Measurements from ENCODE around the gene ALDH1L2. TPM values are rescaled to one million over a fixed set of nuclear protein-coding genes. Genes with fewer than 3 reads are reported as not detected.

Gene ALDH1L2
- total RNA-seq, 1 experiment from 2014 or later: 26.1 TPM

DNA sequence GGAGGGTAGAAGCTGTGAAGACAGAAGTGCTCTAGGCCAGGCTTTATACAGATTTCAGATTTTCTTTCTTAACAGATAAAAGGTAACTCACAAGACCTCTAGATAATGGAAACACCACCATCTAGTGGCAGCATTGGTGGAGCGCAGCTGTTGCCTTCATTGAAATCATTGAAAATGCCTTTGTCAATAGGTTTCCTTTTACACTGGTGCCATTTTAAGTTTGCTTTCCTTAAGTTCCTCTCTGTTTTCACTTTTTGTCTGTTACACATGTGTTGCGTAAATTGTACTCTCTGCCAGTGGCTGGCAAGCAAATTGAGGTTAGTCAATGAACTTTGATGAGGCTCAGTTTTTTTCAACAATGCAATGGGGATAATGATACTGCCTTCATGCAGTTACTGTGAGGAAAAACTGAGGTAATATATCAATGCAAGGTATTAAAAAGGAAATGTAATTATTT, 31.1 kb downstream of the ALDH1L2 start:
- Histone ChIP-seq H3K4me3 (ENCODE audit: low read depth, low read length) (no peak overlapping the region), H3K36me3 (ENCODE audit: control insufficient read depth, insufficient read depth, low read length) (no peaks in the 10 kb centered on the region), H3K4me1 (no peaks in the 10 kb centered on the region), H3K27me3 (replicated peaks; ENCODE audit: control insufficient read depth, insufficient read depth, low read length) (no peaks in the 10 kb centered on the region; the same call in 1 of the 2 replicates), H3K9me3 (peaks cover 12% of the 10 kb centered on the region)
- ChIA-PET CTCF (interaction anchor here (0.6 to 1.6 kb wide), 3 partner anchors 47 to 673 kb away, joined by 3 to 15 read pairs (median 3); no protein-coding TSS in a partner anchor), POLR2A (no interaction called here)
- peak; percentile 59 to 71 for DNase-seq
- Mint-ChIP-seq H3K36me3 (ENCODE audit: insufficient read depth, unreplicated experiment) (peaks cover 29% of the 10 kb centered on the region), H3K27me3 (ENCODE audit: insufficient read depth, unreplicated experiment) (no peaks in the 10 kb centered on the region), H3K4me1 (ENCODE audit: low read depth, unreplicated experiment) (no peaks in the 10 kb centered on the region), H3K4me3 (ENCODE audit: unreplicated experiment) (no peak overlapping the region), H3K27ac (ENCODE audit: unreplicated experiment) (no peak overlapping the region), H3K9me3 (ENCODE audit: unreplicated experiment) (peaks cover 24% of the 10 kb centered on the region)
- intact Hi-C loops (cut with micrococcal nuclease; ENCODE audit: unreplicated experiment): loop anchor here (1.0 to 10.0 kb wide), 6 partner anchors 66 to 852 kb away; partner anchors contain the start of gene NOPCHAP1
- no TSS peak for BruUV-seq (replicated peaks)
- TF ChIP-seq, protein P1, sequence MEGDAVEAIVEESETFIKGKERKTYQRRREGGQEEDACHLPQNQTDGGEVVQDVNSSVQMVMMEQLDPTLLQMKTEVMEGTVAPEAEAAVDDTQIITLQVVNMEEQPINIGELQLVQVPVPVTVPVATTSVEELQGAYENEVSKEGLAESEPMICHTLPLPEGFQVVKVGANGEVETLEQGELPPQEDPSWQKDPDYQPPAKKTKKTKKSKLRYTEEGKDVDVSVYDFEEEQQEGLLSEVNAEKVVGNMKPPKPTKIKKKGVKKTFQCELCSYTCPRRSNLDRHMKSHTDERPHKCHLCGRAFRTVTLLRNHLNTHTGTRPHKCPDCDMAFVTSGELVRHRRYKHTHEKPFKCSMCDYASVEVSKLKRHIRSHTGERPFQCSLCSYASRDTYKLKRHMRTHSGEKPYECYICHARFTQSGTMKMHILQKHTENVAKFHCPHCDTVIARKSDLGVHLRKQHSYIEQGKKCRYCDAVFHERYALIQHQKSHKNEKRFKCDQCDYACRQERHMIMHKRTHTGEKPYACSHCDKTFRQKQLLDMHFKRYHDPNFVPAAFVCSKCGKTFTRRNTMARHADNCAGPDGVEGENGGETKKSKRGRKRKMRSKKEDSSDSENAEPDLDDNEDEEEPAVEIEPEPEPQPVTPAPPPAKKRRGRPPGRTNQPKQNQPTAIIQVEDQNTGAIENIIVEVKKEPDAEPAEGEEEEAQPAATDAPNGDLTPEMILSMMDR (IDR thresholded peaks at IDR 0.05; ENCODE audit: insufficient read depth in 1 of 2, low read depth in 1 of 2, low read length in 1 of 2, severe bottlenecking in 1 of 2, unreplicated experiment in 1 of 2): peak; percentile 76 to 87

DNA sequence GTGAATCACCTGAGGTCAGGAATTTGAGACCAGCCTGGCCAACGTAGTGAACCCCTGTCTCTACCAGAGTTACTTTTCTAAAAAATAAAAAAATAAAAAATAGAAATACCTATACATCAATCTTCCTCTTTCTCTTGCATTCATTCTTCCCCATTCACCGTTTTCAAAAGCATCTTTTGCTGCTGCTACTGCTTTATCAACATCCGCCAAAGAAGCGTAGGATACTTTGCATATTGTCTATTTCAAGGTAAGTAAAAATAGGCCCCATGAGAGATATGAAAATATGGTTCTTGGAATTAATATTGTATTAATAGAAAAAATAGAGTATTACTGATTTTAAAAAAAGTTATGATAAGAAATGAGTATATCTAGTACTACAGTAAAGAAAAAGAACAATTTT, 32.3 kb downstream of the ALDH1L2 start:
- Histone ChIP-seq H3K4me1 (no peaks in the 10 kb centered on the region), H3K36me3 (ENCODE audit: control insufficient read depth, insufficient read depth, low read length) (no peaks in the 10 kb centered on the region), H3K27me3 (replicated peaks; ENCODE audit: control insufficient read depth, insufficient read depth, low read length) (no peaks in the 10 kb centered on the region), H3K9me3 (peaks cover 12% of the 10 kb centered on the region), H3K4me3 (ENCODE audit: low read depth, low read length) (no peak overlapping the region)
- Mint-ChIP-seq H3K9me3 (ENCODE audit: unreplicated experiment) (peaks cover 23% of the 10 kb centered on the region), H3K4me1 (ENCODE audit: low read depth, unreplicated experiment) (no peaks in the 10 kb centered on the region), H3K4me3 (ENCODE audit: unreplicated experiment) (no peak overlapping the region), H3K27me3 (ENCODE audit: insufficient read depth, unreplicated experiment) (no peaks in the 10 kb centered on the region), H3K36me3 (ENCODE audit: insufficient read depth, unreplicated experiment) (peaks cover 33% of the 10 kb centered on the region), H3K27ac (ENCODE audit: unreplicated experiment) (no peak overlapping the region)
- TF ChIP-seq, protein P1 (IDR thresholded peaks at IDR 0.05; ENCODE audit: insufficient read depth in 1 of 2, low read depth in 1 of 2, low read length in 1 of 2, severe bottlenecking in 1 of 2, unreplicated experiment in 1 of 2): no peak
- POLR2A ChIA-PET: no interaction called here
- no TSS peak for BruUV-seq (replicated peaks)
- no peak for DNase-seq
- CTCF ChIA-PET: interaction anchor here (1.6 kb wide), 1 partner anchor 670 kb away, joined by 15 read pairs; no protein-coding TSS in a partner anchor
- intact Hi-C loops (cut with micrococcal nuclease; ENCODE audit: unreplicated experiment): loop anchor here (2.0 to 10.0 kb wide), 3 partner anchors 65 to 851 kb away; partner anchors contain the start of gene NOPCHAP1

DNA sequence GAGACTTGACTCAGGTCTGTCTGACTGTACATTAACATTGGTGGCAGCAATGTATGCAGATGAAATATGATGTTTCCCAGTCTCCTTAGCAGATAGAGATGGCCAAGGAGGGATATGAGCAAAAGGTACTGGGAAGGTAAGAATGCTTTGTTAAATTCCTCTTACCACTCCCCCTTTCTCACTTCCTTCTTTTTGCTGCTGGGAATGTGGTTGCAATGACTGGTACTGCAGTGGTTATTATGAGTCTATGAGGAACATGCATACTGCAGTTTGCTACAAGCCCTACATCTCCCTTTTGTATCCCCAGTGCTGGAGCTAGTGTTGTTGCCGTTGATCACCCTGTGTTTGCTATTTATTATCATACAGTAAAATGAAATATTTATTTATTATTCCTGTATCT, 35.9 kb downstream of the ALDH1L2 start:
- H3K4me1 ChIP-seq: no peaks in the 10 kb centered on the region
- intact Hi-C loops (cut with micrococcal nuclease; ENCODE audit: unreplicated experiment): no loop called here
- no peaks in the 10 kb centered on the region for H3K36me3 ChIP-seq (ENCODE audit: control insufficient read depth, insufficient read depth, low read length)
- H3K4me1 Mint-ChIP-seq (ENCODE audit: low read depth, unreplicated experiment): no peaks in the 10 kb centered on the region
- peaks cover 38% of the 10 kb centered on the region for H3K36me3 Mint-ChIP-seq (ENCODE audit: insufficient read depth, unreplicated experiment)
- TF ChIP-seq, protein P1 (IDR thresholded peaks at IDR 0.05; ENCODE audit: insufficient read depth in 1 of 2, low read depth in 1 of 2, low read length in 1 of 2, severe bottlenecking in 1 of 2, unreplicated experiment in 1 of 2): no peak
- no peaks in the 10 kb centered on the region for H3K9me3 ChIP-seq
- no peak for DNase-seq
- H3K4me3 Mint-ChIP-seq (ENCODE audit: unreplicated experiment): no peak overlapping the region
- H3K9me3 Mint-ChIP-seq (ENCODE audit: unreplicated experiment): no peaks in the 10 kb centered on the region
- CTCF ChIA-PET: no interaction called here
- no peaks in the 10 kb centered on the region for H3K27me3 ChIP-seq (replicated peaks; ENCODE audit: control insufficient read depth, insufficient read depth, low read length)
- no peaks in the 10 kb centered on the region for H3K27me3 Mint-ChIP-seq (ENCODE audit: insufficient read depth, unreplicated experiment)
- no peak overlapping the region for H3K27ac Mint-ChIP-seq (ENCODE audit: unreplicated experiment)
- no peak overlapping the region for H3K4me3 ChIP-seq (ENCODE audit: low read depth, low read length)
- no TSS peak for BruUV-seq (replicated peaks)
- POLR2A ChIA-PET: no interaction called here

All from Caco-2 (cell line).